AG10803 (cell line): Measurements from ENCODE around the gene C1orf21.

ENCODE experiments used
- DNase-seq: peaks from one replicate; pipeline ENCODE4 v3.0.0; 2010; ENCODE audit warnings: low read depth
- H3K4me3 ChIP-seq: 2 replicates; pipeline ENCODE4 v1.5.1; 2011; ENCODE audit warnings: mild to moderate bottlenecking, low read length, control low read depth
- CTCF ChIP-seq: conservative IDR thresholded peaks from 2 replicates; pipeline ENCODE4 v1.5.1; 2011; ENCODE audit warnings: mild to moderate bottlenecking, low read length, control low read depth, inconsistent platforms

Gene C1orf21

GRCh38 chr1:184403961-184404726 lies 17.3 kb downstream of the C1orf21 start:
- no peak overlapping the region for H3K4me3 ChIP-seq
- DNase-seq, result no peak

GRCh38 chr1:184404727-184405027 lies 17.8 kb downstream of the C1orf21 start:
- DNase-seq, result no peak
- H3K4me3 ChIP-seq, result no peak overlapping the region
- TF ChIP-seq CTCF, result no peak

More at GRCh38 chr1:184403961-184404726, 17.3 kb downstream of the C1orf21 start:
- no peak for TF ChIP-seq CTCF

- no peak for TF ChIP-seq CTCF
- no peak overlapping the region for H3K4me3 ChIP-seq
- no peak for DNase-seq
These were observed 18.4 kb downstream of the C1orf21 start for GRCh38 chr1:184405094-184405800.

- DNase-seq, result no peak
- H3K4me3 ChIP-seq, result no peak overlapping the region
- TF ChIP-seq CTCF, result no peak
These were observed 18.9 kb downstream of the C1orf21 start for GRCh38 chr1:184405801-184406142.

- no peak for TF ChIP-seq CTCF
- no peak for DNase-seq
- no peak overlapping the region for H3K4me3 ChIP-seq
These were observed 19.6 kb downstream of the C1orf21 start for GRCh38 chr1:184406479-184406878.

GRCh38 chr1:184407816-184408510 lies 21.1 kb downstream of the C1orf21 start:
- no peak for TF ChIP-seq CTCF
- DNase-seq, result no peak
- no peak overlapping the region for H3K4me3 ChIP-seq
